ENCODE measurements around the gene SLC39A9. TPM values are rescaled to one million over a fixed set of nuclear protein-coding genes. Genes with fewer than 3 reads are reported as not detected.

SLC39A9 gene
- total and polyA plus RNA-seq, 2 experiments from 2014 or later = 17.7 to 48.1 TPM

GRCh38 chr14:69495341-69495921 lies 96.9 kb downstream of the SLC39A9 start:
- Mint-ChIP-seq H3K4me3 (no peak overlapping the region), H3K9me3 (no peaks in the 10 kb centered on the region), H3K27ac (no peak overlapping the region), H3K36me3 (ENCODE audit: low read depth) (no peaks in the 10 kb centered on the region), H3K4me1 (no peaks in the 10 kb centered on the region), H3K27me3 (ENCODE audit: insufficient read depth, low read depth, poor library complexity) (peaks cover 5% of the 10 kb centered on the region)
- H4K20me1 ChIP-seq (replicated peaks; ENCODE audit: insufficient read depth) = no peaks in the 10 kb centered on the region; the same call in 1 of the 2 replicates
- H3F3A ChIP-seq (replicated peaks; ENCODE audit: low read depth) = no peaks in the 10 kb centered on the region
- no peaks in the 10 kb centered on the region for H3K79me2 ChIP-seq (replicated peaks; ENCODE audit: insufficient read depth)
- no peaks in the 10 kb centered on the region for H3K9me2 ChIP-seq (ENCODE audit: insufficient read depth)
- DNase-seq (ENCODE audit: low spot score) (no peak), ATAC-seq (no peak)
- no peak for TF ChIP-seq EZH2phosphoT487 (IDR thresholded peaks at IDR 0.05; ENCODE audit: unreplicated experiment)
- no peak for TF ChIP-seq NANOG (IDR thresholded peaks at IDR 0.05; ENCODE audit: borderline replicate concordance)
- no peak for TF ChIP-seq ETS1 (IDR thresholded peaks at IDR 0.05)
- no peak for TF ChIP-seq ZNF114 (CRISPR knock-in tag; IDR thresholded peaks at IDR 0.05)
- TF ChIP-seq EZH2 (IDR thresholded peaks at IDR 0.05; ENCODE audit: low read depth, unreplicated experiment) = no peak
- no peak for TF ChIP-seq STAT1 (IDR thresholded peaks at IDR 0.05; ENCODE audit: unreplicated experiment)
- no peak for TF ChIP-seq ZNF331 (CRISPR knock-in tag; IDR thresholded peaks at IDR 0.05; ENCODE audit: low read depth)
- no peak for TF ChIP-seq CTCF (conservative IDR thresholded peaks at IDR 0.05; ENCODE audit: low read depth in 2 of 2)
- no peak for TF ChIP-seq CREB1 (CRISPR knock-in tag; IDR thresholded peaks at IDR 0.05; ENCODE audit: low read depth)
- TF ChIP-seq JUNB (IDR thresholded peaks at IDR 0.05; ENCODE audit: unreplicated experiment) = no peak
- TF ChIP-seq ZNF462 (CRISPR knock-in tag; IDR thresholded peaks at IDR 0.05) = no peak
- TF ChIP-seq POLR2AphosphoS5 (IDR thresholded peaks at IDR 0.05; ENCODE audit: low read depth) = no peak
- TF ChIP-seq REST (IDR thresholded peaks at IDR 0.05; ENCODE audit: unreplicated experiment) = no peak
- H2AFZ ChIP-seq = no peak overlapping the region
- no peaks in the 10 kb centered on the region for H3K4me1 ChIP-seq (ENCODE audit: insufficient read depth)
- H3K4me3 ChIP-seq = no peak overlapping the region
- H3K36me3 ChIP-seq (ENCODE audit: insufficient read depth) = no peaks in the 10 kb centered on the region
- no peaks in the 10 kb centered on the region for H3K27me3 ChIP-seq (ENCODE audit: insufficient read depth)
- no peak overlapping the region for H3K4me2 ChIP-seq
- no peak overlapping the region for H3K27ac ChIP-seq (ENCODE audit: low read depth)

Data from GM23338 (cell line).